Fibroblast of skin of right quadriceps (primary cell): ENCODE results near the gene SCAMP5.

Experiments used
- DNase-seq: peaks from one replicate; pipeline ENCODE4 v3.0.0-alpha.2; 2013

The SCAMP5 gene, protein sequence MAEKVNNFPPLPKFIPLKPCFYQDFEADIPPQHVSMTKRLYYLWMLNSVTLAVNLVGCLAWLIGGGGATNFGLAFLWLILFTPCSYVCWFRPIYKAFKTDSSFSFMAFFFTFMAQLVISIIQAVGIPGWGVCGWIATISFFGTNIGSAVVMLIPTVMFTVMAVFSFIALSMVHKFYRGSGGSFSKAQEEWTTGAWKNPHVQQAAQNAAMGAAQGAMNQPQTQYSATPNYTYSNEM

DNA sequence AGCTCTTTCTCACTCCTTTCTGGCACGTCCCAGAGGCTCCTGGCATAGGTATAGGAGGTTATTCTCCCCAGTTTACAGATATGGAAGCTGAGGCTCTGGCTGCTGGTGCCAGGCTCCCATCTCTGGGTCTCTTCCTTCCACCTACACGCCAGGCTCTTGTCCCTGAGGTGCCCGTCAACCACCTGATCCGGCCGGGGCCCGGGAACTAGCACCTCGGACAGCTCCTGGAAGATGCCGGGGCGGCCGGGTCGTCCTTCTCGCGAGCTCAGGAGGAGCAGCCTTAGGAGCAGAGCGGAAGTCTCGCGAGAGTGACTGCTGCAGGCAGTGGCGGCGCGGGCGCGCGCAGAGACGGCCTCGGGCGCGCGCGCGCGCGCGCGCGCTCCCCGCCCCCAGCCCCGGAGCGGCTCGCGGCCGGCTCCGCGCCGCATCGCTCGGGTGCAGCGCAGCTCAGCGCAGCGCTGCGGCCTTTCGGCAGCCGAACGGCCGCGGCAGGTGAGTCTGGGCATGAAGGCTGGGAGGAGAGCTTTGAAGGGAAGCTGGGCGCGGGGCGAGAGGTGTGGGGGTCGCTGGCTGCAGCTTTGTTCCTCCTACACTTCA is at the start of gene SCAMP5:
TSS of gene SCAMP5 (plus strand) at position 382 of the 597 bp plus-strand sequence. CDS start 16,277 bp downstream, outside the sequence.
- peak; percentile 91 for DNase-seq

DNA sequence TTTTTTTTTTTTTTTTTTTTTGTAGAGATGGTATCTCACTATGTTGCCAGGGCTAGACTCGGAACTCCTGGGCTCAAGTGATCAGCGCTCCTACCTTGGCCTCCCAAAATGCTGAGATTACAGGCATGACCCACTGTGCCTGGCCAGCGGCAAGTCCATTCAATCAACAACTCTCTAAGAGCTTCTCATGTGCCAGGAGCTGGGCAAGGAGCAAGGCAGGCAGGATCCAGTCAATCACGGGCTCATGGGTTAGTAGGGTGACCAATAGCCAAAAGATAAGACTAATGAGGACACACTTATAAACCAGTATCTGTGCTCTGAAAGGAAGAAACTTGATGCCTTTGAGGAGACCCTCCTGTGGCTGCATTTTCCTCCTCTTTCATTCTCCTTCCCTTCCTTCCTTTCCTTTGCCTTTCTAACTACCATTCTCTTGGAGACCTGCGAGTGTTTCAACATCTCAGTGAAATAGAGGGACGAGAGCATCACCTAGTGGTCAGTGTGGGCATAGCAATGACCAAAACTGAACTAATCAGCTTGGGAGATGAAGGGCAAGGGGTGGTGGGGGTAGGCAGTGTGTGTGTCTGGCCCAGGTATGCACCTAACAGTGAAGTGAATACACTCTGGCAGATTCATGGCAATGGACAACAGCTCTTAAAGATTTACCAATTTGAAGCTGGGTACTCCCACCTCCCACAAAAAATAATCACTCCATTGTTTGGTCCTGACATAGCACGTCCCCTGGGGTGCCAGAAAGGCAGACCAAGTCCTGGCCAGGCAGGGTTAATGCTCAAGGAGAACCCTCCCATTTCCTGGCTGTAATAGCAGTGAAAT is 45.1 kb upstream of the SCAMP5 start:
- peak; percentile 65 for DNase-seq

DNA sequence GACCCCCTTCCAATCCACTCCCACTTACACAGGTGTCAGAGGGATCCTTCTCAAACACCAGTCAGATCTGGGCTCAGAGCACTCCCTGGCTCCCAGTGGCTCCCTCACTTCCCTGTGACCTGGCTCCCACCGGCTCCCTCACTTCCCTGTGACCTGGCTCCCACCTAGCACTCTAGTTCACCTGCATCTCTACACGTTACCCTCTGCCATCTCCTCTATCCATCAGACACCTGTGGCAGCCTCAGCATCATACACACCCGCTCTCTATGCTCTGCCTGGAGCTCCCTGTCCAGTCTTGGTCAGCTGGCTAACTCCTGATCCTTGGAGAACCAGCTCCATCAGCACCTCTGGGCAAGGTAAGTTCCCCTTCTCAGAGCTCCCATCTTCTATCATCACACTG is 44.4 kb upstream of the SCAMP5 start:
- no peak for DNase-seq

DNA sequence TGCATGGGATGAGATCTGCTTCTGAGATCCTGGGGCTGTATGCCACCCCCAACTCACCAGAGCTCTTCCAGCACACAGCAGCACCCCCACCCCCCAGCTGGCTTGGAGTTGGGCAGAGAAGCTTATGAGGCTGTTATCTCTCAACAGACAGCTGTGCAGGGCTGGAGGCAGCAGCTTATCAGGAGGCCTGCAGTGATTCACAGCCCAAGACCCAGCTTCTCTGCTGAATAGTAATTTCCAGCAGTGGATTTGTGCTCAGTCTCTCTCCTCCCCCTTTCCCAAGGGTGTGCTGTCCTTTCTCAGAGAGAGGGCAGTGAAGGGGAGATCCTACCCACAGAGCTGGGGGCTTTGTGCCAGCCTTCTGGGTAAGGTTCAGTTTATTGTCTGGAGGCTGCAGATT is 40.8 kb upstream of the SCAMP5 start:
- peak; percentile 40 for DNase-seq

DNA sequence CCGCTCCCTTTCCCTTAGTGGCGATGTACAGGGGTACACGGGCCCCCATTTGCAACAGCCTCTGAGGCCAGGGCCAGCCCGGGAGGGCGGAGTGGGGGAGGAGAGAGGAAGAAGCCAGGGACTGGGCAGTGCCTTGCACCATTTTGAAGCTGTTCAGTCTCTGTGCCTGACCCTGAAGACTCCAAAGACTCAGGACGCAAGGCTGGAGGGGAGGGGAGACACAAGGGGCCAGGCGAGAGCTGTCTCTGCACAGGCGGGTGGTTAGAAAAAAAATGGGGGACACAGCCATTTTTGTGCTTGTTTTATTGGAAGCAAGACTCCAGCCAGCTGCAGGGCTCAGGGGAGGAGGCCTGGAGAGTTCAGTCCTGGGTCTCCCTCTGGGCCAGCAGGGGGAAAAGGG is 40.3 kb upstream of the SCAMP5 start:
- no peak for DNase-seq

DNA sequence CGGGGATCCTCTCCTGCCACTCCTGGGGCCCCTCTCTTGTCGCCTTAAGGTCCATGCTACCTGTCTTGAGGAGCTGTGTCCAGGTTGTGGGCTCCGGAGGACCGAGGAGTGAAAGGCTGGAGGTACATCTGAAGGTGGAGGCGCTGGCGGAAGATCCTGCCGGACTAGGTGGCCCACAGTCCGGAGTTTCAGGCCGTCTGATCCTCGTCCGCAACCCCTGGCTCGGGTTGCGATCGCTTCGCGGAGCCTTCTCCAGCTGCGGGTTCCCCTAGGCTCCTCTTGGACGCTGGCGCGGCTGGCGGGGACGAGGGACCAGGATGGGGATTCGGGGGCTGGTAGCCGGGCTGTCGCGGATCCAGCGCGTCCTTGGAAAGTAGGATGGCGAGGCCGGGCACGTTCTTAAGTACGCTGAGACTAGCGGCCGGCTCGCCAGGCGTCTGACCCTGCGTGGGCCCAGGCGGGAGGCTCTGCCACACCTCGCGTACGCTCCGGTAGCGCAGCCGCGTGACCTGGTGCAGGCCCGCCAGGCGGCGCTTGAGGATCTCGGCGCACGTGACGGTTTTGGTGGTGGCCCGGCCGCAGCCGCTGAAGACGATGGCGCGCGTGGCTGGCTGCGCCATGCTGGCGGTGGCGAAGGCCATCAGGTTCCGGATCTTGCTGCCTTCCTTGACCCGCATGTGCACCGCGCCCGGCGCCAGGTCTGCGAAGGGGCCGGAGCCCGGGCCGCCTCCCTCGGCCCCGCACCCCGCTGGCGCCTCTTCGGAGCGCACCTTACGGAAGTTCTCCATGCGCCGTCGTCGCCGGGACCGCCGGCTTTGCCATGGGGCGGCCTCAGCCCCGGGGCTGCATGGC is 39.3 kb upstream of the SCAMP5 start:
- peak; percentile 63 for DNase-seq

DNA sequence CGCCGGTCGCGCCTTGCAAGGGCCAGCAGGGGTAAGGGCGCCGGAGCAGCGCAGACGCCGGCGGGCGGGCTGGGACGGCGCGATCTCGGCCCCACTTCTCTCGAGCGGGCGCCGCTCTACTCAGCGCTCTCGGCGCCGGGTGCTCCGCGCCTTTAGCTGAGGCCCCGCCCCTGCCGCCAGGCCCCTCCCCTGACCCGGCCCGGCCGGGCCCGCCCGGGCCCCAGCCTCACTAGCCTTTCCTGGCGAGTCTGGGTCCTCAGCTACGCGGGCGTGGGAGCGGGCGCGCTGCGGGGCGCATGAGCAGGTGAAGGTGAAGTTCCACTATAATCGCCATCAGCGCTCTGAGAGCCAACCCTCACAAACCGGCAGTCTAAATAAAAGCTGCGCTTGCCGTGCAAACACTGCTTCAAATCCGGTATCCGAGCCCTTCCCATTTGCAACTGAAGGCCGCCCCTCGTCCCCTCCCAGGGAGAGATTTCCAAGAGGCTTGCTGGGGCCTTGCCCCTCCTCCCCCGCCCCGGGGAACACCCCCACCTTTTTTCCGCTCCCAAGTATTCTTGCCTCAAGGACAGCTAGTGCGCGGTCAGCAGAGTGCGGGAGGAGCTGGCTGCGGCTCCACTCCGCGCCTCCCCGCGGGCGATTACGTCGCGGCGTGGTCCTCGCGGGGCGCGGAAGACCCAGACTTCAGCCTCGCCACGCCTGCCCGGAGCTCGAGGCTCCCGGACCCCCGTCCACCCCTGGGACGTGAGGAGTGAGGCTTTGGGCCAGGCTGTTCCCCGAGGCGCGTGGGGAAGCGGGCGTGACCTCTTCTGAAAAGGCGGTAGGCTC is 38.5 kb upstream of the SCAMP5 start, which contains the start of gene RPP25:
TSS of gene RPP25 (minus strand) at position 125 of the 828 bp plus-strand sequence. CDS start 189 bp downstream, outside the sequence.
- peak; percentile 77 for DNase-seq

DNA sequence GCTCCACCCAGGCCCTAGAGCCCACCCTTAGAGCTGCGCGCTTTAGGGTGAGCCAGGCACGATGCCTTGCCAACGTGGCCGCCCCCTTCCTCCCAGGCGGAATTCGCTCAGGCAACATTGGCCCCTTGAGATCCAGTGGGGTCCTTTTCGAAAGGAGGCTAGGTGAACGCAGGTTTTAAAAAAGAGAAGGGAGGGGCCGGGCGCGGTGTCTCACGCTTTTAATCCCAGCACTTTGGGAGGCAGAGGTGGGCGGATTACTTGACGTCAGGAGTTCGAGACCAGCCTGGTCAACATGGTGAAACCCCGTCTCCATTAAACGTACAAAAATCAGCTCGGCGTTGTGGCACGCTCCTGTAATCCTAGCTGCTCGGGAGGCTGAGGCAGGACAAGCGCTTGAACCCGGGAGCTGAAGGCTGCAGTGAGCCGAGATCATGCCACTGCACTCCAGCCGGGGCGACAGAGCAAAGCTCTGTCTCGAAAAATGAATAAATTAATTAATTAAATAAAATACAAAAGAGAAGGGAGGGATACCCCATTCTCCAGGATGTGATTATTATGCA is 37.8 kb upstream of the SCAMP5 start:
- DNase-seq = no peak

DNA sequence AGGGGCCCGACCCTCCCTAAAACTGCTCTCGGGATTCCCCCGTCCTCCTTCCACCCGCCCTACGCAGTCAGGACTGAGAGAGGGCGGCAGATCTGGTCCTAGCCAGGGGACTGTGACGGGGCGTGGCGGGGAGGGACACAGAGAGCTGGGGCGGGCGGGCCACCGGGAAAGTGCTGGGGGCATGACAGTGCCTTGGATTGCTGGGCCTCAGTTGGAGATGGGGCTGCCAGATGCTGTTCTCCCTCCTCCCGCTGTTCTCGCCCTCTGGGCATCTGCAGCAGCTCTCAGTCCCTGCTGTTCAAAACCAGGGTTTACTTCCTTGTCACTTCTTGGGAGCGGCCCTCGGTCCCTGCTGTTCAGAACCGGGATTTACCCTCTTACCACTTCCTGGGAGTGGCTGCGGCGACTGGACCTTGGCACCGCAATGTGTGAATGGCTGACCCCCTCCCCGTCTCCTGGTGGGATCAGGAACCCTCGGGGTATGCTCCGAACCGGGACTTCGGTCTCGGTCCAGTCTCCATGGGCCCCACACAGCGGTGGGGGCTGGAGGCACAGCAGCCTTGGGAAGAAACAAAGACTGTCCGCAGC is 36.9 kb upstream of the SCAMP5 start:
- DNase-seq = peak; percentile 29

DNA sequence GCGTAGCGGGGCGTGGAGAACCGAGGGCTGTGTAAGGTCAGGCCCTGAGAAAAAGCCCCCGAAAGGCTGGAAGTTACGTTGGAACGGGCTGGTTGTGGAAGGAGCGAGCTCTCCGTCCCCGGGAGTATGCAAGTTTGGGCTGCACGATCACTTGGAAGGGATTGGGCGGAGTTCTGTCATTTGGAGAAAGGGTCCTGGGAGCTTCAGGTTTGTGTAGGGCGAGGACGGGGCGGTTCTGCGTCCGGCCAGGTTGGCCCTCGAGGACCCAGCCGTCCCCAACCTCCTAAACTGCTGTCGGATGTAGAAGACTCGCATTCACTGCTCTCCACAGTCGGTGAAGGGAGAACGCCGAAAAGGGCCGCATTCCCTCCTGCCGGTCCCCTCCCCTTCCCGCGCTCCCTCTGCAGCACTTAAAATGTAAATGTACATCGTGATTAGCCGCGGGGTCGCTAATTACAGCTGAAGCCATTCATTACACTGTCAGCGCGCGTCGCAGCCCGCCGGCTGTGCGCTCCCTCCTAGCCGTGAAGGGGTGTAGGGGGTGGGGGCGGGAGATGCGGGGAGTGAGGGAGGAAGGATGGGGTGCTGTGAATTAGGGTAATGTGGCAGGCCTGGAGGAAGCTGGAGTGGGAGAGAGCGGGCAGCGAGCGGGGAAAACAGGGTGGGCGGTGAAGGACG is 36.3 kb upstream of the SCAMP5 start:
- DNase-seq = no peak

DNA sequence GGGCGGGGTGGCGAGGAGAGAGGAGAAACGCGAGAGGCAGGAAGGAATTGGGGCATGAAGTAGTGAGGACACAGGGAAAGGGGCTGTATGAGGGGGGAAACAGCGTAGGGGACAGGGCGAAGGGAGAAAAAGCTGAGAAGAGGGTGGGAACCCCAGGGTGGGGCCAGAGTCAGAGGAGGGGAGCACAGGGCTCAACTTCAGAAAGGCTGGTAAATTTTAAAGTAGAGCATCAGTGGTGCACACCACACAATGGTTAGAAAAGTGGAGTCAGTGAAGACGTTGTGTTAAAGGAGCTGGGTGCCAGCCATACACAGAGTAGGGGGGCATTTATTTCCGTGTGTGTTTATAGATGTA is 35.8 kb upstream of the SCAMP5 start:
- DNase-seq = no peak

DNA sequence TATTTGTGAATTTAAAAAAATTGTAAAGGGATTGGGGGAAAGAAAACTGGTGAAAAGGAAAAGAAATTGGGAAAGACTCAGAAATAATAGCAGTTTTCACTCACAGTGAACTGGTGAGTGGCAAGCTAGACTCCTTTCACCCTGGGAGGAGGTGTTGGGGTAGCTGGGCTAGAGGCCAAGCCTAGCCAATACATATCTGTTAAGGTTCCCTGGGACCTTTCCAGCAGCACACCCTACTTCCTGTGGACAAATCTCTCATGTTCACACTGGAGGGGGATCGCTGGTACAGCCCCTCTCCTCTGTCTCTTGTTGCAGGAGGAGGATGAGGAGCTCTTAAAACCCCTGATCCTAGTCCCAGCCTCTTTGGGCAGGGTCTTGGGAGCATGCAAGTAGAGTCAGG is 35.1 kb upstream of the SCAMP5 start:
- DNase-seq = no peak

DNA sequence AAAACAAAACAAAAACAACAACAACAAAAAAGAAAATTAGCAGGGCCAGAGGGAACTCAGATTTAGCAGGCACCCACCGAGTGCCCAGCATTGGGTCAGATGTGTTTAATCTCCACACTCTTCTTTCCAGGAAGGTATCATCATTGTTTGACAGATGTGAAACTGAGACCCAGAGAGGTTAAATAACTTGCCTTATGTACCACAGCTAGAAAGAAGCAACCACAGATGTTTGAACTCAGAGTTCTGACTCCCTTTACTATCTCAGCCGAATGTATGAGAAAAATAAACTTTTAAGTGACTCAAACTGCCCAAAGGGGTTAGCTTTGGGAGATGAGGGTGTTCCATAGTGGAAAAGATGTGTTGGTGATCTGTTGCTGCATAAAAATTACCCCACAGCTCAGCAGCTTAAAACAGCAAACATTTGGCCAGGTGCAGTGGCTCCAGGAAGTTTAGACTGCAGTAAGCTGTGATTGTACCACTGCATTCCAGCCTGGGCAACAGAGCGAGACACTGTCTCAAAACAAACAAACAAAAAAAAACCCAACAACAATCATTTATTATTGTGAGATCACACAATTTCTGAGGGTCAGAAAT is 34.3 kb upstream of the SCAMP5 start:
- no peak for DNase-seq

DNA sequence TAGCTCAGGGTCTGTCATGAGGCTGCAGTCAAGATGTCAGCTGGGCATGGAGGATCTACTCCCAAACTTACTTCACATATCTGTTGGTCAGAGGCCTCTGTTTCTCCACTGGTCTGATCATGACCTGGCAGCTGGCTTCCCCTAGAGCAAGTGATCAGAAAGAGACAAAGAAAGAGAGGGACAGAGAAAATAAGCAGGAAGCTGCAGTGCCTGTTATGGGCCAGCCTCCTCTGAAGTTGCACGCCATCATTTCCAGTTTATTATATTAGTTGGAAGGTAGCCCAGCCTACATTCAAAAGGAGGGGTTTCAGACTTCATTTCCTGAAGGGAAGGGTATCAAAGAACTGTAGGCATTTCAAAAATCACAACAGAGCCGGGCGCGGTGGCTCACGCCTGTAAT is 33.7 kb upstream of the SCAMP5 start:
- DNase-seq = no peak

DNA sequence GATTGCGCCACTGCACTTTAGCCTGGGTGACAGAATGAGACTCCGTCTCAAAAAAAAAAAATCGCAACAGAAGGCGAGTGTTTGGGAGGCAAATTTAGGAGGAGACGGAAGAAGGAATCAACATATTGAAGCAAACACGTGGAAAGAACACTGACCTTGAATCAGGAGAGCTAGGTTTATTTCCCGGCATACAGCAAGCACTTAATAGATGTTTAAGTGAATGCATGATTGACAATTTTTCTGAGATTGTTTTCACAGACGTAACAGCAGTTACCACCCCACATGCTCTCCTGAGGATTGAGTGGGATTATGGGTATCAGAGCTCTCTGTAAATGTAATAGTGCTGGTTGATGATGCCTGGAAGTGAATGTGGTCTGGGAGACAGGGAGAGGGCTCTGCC is 33.1 kb upstream of the SCAMP5 start:
- DNase-seq = no peak

DNA sequence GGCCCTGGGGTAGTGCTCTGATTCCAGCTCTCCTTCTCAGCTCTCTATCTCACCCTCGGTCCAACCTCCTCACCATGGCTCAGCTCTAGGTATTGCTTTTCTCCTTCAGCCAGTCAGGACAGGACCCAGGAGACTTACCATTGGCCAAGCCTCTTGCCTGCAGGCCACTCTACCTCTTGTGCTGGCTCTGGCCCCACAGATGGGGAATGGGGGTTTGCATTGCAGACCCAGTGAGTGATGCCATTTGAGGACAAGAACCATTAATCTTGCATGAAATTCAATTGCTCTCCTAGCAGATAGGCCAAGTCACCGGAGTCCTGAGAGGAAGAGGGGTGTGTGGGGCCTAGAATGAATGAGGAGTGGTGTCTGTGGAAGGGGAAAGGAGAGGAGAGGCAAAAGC is 32.7 kb upstream of the SCAMP5 start:
- no peak for DNase-seq

DNA sequence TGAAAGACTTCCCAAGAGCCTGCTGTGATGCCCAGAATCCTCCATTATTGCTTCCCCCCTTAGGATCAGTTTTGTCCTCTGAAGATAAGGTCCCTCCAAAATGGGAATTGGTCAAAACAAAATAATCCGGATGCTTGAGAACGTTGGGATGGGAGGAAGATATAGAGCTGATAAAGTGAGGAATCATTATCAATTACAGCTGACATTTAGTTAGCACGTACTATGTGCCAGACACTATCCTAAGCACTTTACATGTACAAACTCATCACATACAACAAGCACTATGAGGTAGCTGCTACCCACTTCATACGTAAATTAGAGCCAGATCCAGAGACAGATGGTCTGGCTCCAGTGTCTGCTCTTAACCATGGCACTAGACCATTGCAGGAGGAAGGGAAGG is 32.1 kb upstream of the SCAMP5 start:
- DNase-seq = no peak

DNA sequence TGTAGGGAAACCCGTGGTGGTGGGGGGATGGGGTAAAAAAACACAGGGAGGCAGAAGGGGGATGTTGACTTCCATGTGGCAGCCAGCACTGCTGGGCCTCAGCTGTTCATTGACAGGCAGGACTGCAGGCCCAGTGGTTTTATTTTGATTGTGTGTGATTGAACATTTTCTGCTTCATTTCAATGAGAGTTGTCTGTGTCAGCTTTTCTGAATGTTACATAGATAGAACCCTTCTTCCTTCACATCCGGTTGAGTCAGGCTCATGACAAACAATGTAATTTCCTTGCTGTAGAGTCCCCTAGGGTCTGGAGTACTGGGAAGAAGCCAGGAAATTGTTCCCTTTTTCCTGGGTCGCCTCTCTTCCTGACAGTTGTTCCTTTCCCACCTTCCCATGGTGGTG is 30.6 kb upstream of the SCAMP5 start:
- DNase-seq = peak; percentile 65

DNA sequence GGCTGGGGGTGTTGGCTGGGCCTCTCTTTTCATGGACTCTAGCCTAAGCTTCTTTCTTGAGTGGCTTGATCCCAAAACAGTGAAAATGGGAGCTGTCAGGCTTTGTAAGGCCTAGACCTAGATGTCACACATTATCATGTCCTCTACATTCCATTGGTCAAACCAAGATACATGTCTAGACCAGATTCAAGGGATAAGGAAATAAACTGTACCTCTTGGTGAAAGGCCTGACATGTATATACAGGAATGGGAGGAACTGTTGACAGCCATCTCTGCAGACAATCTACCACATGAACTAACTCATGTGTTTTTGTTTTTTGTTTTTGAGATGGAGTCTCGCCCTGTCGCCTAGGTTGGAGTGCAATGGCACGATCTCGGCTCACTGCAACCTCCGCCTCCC is 27.7 kb upstream of the SCAMP5 start:
- no peak for DNase-seq

DNA sequence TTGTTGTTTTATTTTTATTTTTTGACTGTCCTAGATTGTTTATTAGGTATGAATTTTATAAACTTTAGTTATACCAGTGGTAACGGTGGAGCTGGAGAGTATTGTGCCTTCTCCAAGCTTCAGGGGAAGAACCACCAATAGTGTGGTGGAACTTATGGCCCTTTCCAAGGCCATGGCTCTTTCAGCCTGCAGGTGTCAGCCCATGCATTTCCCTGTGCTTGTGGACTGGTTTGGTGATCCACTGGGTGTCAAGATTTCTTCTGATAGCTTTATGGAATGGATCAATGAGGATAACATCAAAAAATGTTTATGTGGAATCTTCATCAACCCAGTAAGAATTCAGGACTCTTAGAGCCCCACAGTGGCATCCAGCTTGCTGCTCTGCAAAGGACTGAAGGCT is 19.2 kb upstream of the SCAMP5 start:
- no peak for DNase-seq
